ENCODE data around the gene SPINT2. TPM values are rescaled to one million over a fixed set of nuclear protein-coding genes. Genes with fewer than 3 reads are reported as not detected.
A peak's percentile ranks its signal among the peaks of the same experiment; 100 is the strongest.

SPINT2 gene
- total RNA-seq, 1 donor from 2014 or later, result 9.2 TPM

DNA sequence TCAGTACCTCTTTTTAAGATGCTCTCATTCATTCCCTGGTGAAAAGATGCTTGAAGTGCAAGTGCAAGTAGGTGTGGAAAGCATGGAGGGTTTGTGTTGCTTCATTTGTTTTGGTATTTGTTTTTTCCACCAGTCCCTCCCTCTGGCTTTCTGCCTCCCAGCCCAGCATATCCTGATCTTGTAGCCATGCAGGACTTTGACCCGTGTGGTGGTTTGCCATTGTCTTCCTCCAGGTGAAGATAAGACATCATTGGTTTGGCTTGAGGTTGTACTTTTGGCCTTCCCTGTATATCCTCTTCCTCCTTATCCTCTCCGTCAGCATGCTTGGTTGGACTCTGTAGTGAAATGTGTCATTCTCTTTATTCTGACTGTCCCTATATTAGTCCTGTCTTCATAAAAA is 9.1 kb downstream of the SPINT2 start:
- Mint-ChIP-seq H3K27ac (ENCODE audit: unreplicated experiment) (no peak overlapping the region), H3K4me3 (no peak overlapping the region)

GRCh38 chr19:38274739-38275138 is 10.4 kb downstream of the SPINT2 start:
- DNase-seq (ENCODE audit: low read depth, low spot score), result no peak
- Mint-ChIP-seq H3K27ac (ENCODE audit: unreplicated experiment) (no peak overlapping the region), H3K9me3 (no peaks in the 10 kb centered on the region), H3K36me3 (ENCODE audit: low read depth) (no peaks in the 10 kb centered on the region), H3K4me3 (no peak overlapping the region), H3K4me1 (peaks cover 28% of the 10 kb centered on the region), H3K27me3 (ENCODE audit: low read depth) (no peaks in the 10 kb centered on the region)
- no peak for TF ChIP-seq CTCF (conservative IDR thresholded peaks at IDR 0.05)

More for the DNA sequence above, 9.1 kb downstream of the SPINT2 start:
- no peak for DNase-seq (ENCODE audit: low read depth, low spot score)
- TF ChIP-seq CTCF (conservative IDR thresholded peaks at IDR 0.05), result no peak
- no peaks in the 10 kb centered on the region for H3K36me3 Mint-ChIP-seq (ENCODE audit: low read depth)
- H3K9me3 Mint-ChIP-seq, result no peaks in the 10 kb centered on the region
- H3K27me3 Mint-ChIP-seq (ENCODE audit: low read depth), result no peaks in the 10 kb centered on the region
- peaks cover 23% of the 10 kb centered on the region for H3K4me1 Mint-ChIP-seq

DNA sequence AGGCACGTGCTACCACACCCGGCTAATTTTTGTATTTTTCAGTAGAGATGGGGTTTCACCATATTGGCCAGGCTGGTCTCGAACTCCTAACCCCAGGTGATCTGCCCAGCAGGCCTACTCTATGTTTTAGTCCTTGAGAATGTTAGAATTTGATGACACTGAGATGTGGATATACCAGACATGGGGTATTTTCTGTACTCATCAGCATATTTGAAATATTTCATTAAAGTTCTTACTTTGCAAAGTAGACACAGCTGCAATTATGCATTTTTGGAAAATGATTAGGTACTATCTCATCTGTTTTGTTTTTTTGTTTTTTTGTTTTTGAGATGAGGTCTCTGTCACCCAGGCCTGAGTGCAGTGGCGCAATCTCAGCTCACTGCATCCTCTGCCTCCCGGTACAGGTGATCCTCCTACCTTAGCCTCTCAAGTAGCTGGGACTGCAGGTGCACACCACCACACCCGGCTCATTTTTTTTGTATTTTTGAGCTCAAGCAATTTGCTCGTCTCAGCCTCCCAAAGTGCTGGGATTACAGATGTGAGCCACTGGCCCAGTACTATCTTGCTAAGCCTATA is 12.7 kb downstream of the SPINT2 start:
- no peak for TF ChIP-seq CTCF (conservative IDR thresholded peaks at IDR 0.05)
- no peak overlapping the region for H3K4me3 Mint-ChIP-seq
- peaks cover 21% of the 10 kb centered on the region for H3K4me1 Mint-ChIP-seq
- no peaks in the 10 kb centered on the region for H3K27me3 Mint-ChIP-seq (ENCODE audit: low read depth)
- no peak for DNase-seq (ENCODE audit: low read depth, low spot score)
- H3K27ac Mint-ChIP-seq (ENCODE audit: unreplicated experiment), result no peak overlapping the region
- H3K9me3 Mint-ChIP-seq, result no peaks in the 10 kb centered on the region
- no peaks in the 10 kb centered on the region for H3K36me3 Mint-ChIP-seq (ENCODE audit: low read depth)

- DNase-seq (ENCODE audit: low read depth, low spot score), result no peak
- no peak overlapping the region for H3K4me3 Mint-ChIP-seq
- H3K9me3 Mint-ChIP-seq, result no peaks in the 10 kb centered on the region
- H3K36me3 Mint-ChIP-seq (ENCODE audit: low read depth), result no peaks in the 10 kb centered on the region
- H3K4me1 Mint-ChIP-seq, result peaks cover 21% of the 10 kb centered on the region
- H3K27me3 Mint-ChIP-seq (ENCODE audit: low read depth), result no peaks in the 10 kb centered on the region
- no peak overlapping the region for H3K27ac Mint-ChIP-seq (ENCODE audit: unreplicated experiment)
- TF ChIP-seq CTCF (conservative IDR thresholded peaks at IDR 0.05), result no peak
Observed at GRCh38 chr19:38277549-38277948, 13.2 kb downstream of the SPINT2 start.

DNA sequence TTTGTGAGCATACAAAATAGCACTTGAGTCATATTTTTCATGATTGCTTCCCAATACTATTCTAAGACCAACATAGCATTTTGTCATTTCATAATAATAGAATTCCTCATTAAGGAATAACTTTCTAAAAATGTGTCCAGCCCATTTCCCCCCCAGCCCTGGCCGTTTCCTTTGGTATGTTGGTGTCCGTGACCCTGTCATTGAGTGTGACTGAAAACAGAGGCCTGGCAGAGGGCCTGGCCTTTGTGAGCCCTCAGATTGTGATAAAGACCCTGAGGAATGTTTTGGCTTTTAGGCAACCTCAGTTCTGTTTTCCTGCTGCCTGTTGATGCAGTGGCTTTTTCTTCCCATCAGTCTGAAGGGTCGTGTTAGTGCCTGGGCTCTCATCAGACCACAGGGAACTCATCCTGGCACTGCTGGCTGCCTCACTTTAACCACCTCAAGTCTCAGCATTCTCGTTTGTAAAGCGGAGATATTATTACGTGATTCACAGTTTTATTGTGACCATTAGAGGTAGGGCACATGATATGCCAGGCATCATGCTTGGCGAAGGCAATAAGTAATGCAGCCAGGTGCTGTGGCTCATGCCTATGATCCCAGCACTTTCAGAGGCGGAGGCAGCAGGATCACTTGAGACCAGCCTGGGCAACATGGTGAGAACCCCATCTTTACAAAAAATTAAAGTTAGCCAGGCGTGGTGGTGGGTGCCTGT is 13.8 kb downstream of the SPINT2 start:
- H3K4me3 Mint-ChIP-seq, result no peak overlapping the region
- H3K27me3 Mint-ChIP-seq (ENCODE audit: low read depth), result no peaks in the 10 kb centered on the region

More for the DNA sequence above, 13.8 kb downstream of the SPINT2 start:
- H3K36me3 Mint-ChIP-seq (ENCODE audit: low read depth), result no peaks in the 10 kb centered on the region
- no peak for TF ChIP-seq CTCF (conservative IDR thresholded peaks at IDR 0.05)
- no peaks in the 10 kb centered on the region for H3K9me3 Mint-ChIP-seq
- H3K4me1 Mint-ChIP-seq, result peaks cover 21% of the 10 kb centered on the region
- H3K27ac Mint-ChIP-seq (ENCODE audit: unreplicated experiment), result peak overlapping the region; percentile 86
- DNase-seq (ENCODE audit: low read depth, low spot score), result no peak
